GM23338 (cell line): ENCODE measurements around the gene PCP4. TPM values are rescaled to one million over a fixed set of nuclear protein-coding genes. Genes with fewer than 3 reads are reported as not detected.
A peak's percentile ranks its signal among the peaks of the same experiment; 100 is the strongest.

Experiments used
- ATAC-seq: fragments of 200-7000 bp; cut with Tn5 transposase; 3 replicates; pipeline ENCODE4 v1.9.1; 2020
- DNase-seq: peaks from one replicate; pipeline ENCODE4 v3.0.0-alpha.2; 2015; ENCODE audit warnings: low spot score
- H2AFZ ChIP-seq: fragments of 200-600 bp; sonication (generic); 2 replicates; pipeline ENCODE4 v1.8.0; 2016; ENCODE audit warnings: antibody characterized with exemption, mild to moderate bottlenecking, moderate library complexity
- H3F3A ChIP-seq: fragments of 200-600 bp; sonication (generic); replicated peaks from 2 replicates; pipeline ENCODE4 v1.8.0; 2017; ENCODE audit warnings: antibody characterized with exemption, mixed run types, low read depth
- H3K27ac ChIP-seq: fragments of 200-600 bp; sonication (generic); 2 replicates; pipeline ENCODE4 v1.6.1; 2016; ENCODE audit warnings: low read depth
- H3K27me3 ChIP-seq: fragments of 200-600 bp; sonication (generic); 2 replicates; pipeline ENCODE4 v1.8.0; 2016; ENCODE audit warnings: mild to moderate bottlenecking, mixed run types, moderate library complexity; ENCODE audit not compliant: insufficient read depth
- H3K36me3 ChIP-seq: fragments of 200-600 bp; sonication (generic); 2 replicates; pipeline ENCODE4 v1.8.0; 2016; ENCODE audit warnings: mild to moderate bottlenecking; ENCODE audit not compliant: insufficient read depth
- H3K4me1 ChIP-seq: fragments of 200-600 bp; sonication (generic); 2 replicates; pipeline ENCODE4 v1.8.0; 2016; ENCODE audit warnings: mild to moderate bottlenecking, moderate library complexity; ENCODE audit not compliant: insufficient read depth
- H3K4me2 ChIP-seq: fragments of 200-600 bp; sonication (generic); 2 replicates; pipeline ENCODE4 v1.7.1; 2017; ENCODE audit warnings: mixed run types
- H3K4me3 ChIP-seq: fragments of 200-600 bp; sonication (generic); 2 replicates; pipeline ENCODE4 v1.6.1; 2016; ENCODE audit warnings: mixed run types
- H3K79me2 ChIP-seq: fragments of 200-600 bp; sonication (generic); replicated peaks from 2 replicates; pipeline ENCODE4 v1.8.0; 2017; ENCODE audit warnings: mild to moderate bottlenecking; ENCODE audit not compliant: insufficient read depth
- H3K9me2 ChIP-seq: fragments of 200-600 bp; sonication (generic); 2 replicates; pipeline ENCODE4 v1.8.0; 2017; ENCODE audit not compliant: insufficient read depth
- H4K20me1 ChIP-seq: fragments of 200-600 bp; sonication (generic); replicated peaks from 2 replicates; pipeline ENCODE4 v1.8.0; 2017; ENCODE audit warnings: mild to moderate bottlenecking; ENCODE audit not compliant: insufficient read depth
- H3K27ac Mint-ChIP-seq: 2 replicates; pipeline ENCODE4 v1.8.0; 2020; ENCODE audit warnings: inconsistent platforms, mild to moderate bottlenecking, moderate library complexity, mixed read lengths
- H3K27me3 Mint-ChIP-seq: 3 replicates; pipeline ENCODE4 v1.8.0; 2022; ENCODE audit warnings: low read depth, mild to moderate bottlenecking, moderate library complexity, mixed read lengths, inconsistent platforms; ENCODE audit not compliant: insufficient read depth, poor library complexity
- H3K36me3 Mint-ChIP-seq: 3 replicates; pipeline ENCODE4 v1.8.0; 2021; ENCODE audit warnings: low read depth, mild to moderate bottlenecking, inconsistent platforms, moderate library complexity, mixed read lengths
- H3K4me1 Mint-ChIP-seq: 3 replicates; pipeline ENCODE4 v1.8.0; 2020; ENCODE audit warnings: mild to moderate bottlenecking, inconsistent platforms, mixed read lengths
- H3K4me3 Mint-ChIP-seq: 3 replicates; pipeline ENCODE4 v1.8.0; 2021; ENCODE audit warnings: moderate library complexity, mild to moderate bottlenecking, inconsistent platforms, mixed read lengths
- H3K9me3 Mint-ChIP-seq: 3 replicates; pipeline ENCODE4 v1.8.0; 2020; ENCODE audit warnings: moderate library complexity, mild to moderate bottlenecking, inconsistent platforms, mixed read lengths
- CREB1 ChIP-seq: fragments of 250-450 bp; sonication (Bioruptor Pico); IDR thresholded peaks from 2 replicates; pipeline ENCODE4 v1.5.0; 2020; ENCODE audit warnings: low read depth, mild to moderate bottlenecking, moderate library complexity
- CTCF ChIP-seq, 2 experiments: fragments of 200-600 bp in 1 of 2; sonication (generic) in 1 of 2; conservative IDR thresholded peaks; 2 replicates each; pipeline versions ENCODE4 v1.5.1 to v1.6.1; 2016 to 2017; ENCODE audit warnings: antibody characterized with exemption in 2 of 2, low read depth in 2 of 2, mild to moderate bottlenecking in 2 of 2, moderate library complexity in 1 of 2
- EZH2 ChIP-seq: fragments of 200-600 bp; sonication (generic); IDR thresholded peaks from one replicate; pipeline ENCODE4 v1.8.0; 2017; ENCODE audit warnings: antibody characterized with exemption, mild to moderate bottlenecking, low read depth; ENCODE audit not compliant: unreplicated experiment
- EZH2phosphoT487 ChIP-seq: fragments of 200-600 bp; sonication (generic); IDR thresholded peaks from one replicate; pipeline ENCODE4 v1.8.1; 2018; ENCODE audit warnings: antibody characterized with exemption; ENCODE audit not compliant: unreplicated experiment
- NANOG ChIP-seq: IDR thresholded peaks from 2 replicates; pipeline ENCODE4 v1.6.1; 2016; ENCODE audit warnings: antibody characterized with exemption, borderline replicate concordance
- POLR2AphosphoS5 ChIP-seq: IDR thresholded peaks from 2 replicates; pipeline ENCODE4 v1.6.1; 2016; ENCODE audit warnings: antibody characterized with exemption, low read depth
- ZNF114 ChIP-seq: fragments of 250-450 bp; sonication (Bioruptor Pico); IDR thresholded peaks from 2 replicates; pipeline ENCODE4 v1.5.0; 2020; ENCODE audit warnings: mild to moderate bottlenecking, moderate library complexity
- long read RNA-seq: library from polyadenylated mRNA; unstranded; transcript quantifications from one replicate; pipeline ENCODE4 v2.0.0, GENCODE V29; 2020; ENCODE audit not compliant: unreplicated experiment
- polyA plus RNA-seq: library from polyadenylated mRNA; unstranded; fragments of >200 nt; fragmentation: Nextera tagmentation; extraction: Ambion mirVana; gene quantifications from 2 replicates; pipeline ENCODE4 v1.2.1, GENCODE V29; 2016
- total RNA-seq: library from RNA; depleted of rRNA; stranded (reverse); fragments of >200 nt; shearing (Covaris generic); gene quantifications from 2 replicates; pipeline ENCODE4 v1.2.3, GENCODE V29; 2014; rRNA removed
- TF ChIP-seq, protein P1 (sequence below): IDR thresholded peaks from 2 replicates; pipeline ENCODE4 v1.6.1; 2016; ENCODE audit warnings: antibody characterized with exemption
- TF ChIP-seq, protein P2 (sequence below): fragments of 250-450 bp; sonication (Bioruptor Pico); IDR thresholded peaks from 2 replicates; pipeline ENCODE4 v1.5.0; 2020; ENCODE audit warnings: mild to moderate bottlenecking, moderate library complexity

PCP4 gene
- 1.6 TPM in 1 of 2 replicates, not detected in the other for total RNA-seq
- 6.3 and 7.3 TPM in 2 replicates for polyA plus RNA-seq
- long read RNA-seq = 0 reads

GRCh38 chr21:39867198-39867650 is at the start of gene PCP4:
TSS of gene PCP4 (plus strand) at chr21:39867438. CDS start at chr21:39867502, 64 bp downstream.
- Mint-ChIP-seq H3K9me3 (no peaks in the 10 kb centered on the region; the same call in 2 of the 3 replicates), H3K4me3 (peak within 1 kb of the TSS; percentile 5; the same call in 2 of the 3 replicates), H3K27me3 (peaks cover 4% of the 10 kb centered on the region), H3K27ac (no peak within 1 kb of the TSS), H3K4me1 (peaks cover 9% of the 10 kb centered on the region), H3K36me3 (no peaks in the 10 kb centered on the region; the same call in 2 of the 3 replicates)
- H3K4me3 ChIP-seq = no peak within 1 kb of the TSS
- no peaks in the 10 kb centered on the region for H3K9me2 ChIP-seq
- no peak within 1 kb of the TSS for H3K4me2 ChIP-seq
- H3K27me3 ChIP-seq = no peaks in the 10 kb centered on the region
- TF ChIP-seq EZH2phosphoT487 = no peak
- TF ChIP-seq, protein P1, sequence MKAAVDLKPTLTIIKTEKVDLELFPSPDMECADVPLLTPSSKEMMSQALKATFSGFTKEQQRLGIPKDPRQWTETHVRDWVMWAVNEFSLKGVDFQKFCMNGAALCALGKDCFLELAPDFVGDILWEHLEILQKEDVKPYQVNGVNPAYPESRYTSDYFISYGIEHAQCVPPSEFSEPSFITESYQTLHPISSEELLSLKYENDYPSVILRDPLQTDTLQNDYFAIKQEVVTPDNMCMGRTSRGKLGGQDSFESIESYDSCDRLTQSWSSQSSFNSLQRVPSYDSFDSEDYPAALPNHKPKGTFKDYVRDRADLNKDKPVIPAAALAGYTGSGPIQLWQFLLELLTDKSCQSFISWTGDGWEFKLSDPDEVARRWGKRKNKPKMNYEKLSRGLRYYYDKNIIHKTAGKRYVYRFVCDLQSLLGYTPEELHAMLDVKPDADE = no peak
- peak; percentile 88 to 92 for TF ChIP-seq CTCF (conservative IDR thresholded peaks at IDR 0.05; ENCODE audit: low read depth in 2 of 2)
- no peak for TF ChIP-seq NANOG
- TF ChIP-seq ZNF114 (CRISPR knock-in tag) = no peak
- TF ChIP-seq, protein P2, sequence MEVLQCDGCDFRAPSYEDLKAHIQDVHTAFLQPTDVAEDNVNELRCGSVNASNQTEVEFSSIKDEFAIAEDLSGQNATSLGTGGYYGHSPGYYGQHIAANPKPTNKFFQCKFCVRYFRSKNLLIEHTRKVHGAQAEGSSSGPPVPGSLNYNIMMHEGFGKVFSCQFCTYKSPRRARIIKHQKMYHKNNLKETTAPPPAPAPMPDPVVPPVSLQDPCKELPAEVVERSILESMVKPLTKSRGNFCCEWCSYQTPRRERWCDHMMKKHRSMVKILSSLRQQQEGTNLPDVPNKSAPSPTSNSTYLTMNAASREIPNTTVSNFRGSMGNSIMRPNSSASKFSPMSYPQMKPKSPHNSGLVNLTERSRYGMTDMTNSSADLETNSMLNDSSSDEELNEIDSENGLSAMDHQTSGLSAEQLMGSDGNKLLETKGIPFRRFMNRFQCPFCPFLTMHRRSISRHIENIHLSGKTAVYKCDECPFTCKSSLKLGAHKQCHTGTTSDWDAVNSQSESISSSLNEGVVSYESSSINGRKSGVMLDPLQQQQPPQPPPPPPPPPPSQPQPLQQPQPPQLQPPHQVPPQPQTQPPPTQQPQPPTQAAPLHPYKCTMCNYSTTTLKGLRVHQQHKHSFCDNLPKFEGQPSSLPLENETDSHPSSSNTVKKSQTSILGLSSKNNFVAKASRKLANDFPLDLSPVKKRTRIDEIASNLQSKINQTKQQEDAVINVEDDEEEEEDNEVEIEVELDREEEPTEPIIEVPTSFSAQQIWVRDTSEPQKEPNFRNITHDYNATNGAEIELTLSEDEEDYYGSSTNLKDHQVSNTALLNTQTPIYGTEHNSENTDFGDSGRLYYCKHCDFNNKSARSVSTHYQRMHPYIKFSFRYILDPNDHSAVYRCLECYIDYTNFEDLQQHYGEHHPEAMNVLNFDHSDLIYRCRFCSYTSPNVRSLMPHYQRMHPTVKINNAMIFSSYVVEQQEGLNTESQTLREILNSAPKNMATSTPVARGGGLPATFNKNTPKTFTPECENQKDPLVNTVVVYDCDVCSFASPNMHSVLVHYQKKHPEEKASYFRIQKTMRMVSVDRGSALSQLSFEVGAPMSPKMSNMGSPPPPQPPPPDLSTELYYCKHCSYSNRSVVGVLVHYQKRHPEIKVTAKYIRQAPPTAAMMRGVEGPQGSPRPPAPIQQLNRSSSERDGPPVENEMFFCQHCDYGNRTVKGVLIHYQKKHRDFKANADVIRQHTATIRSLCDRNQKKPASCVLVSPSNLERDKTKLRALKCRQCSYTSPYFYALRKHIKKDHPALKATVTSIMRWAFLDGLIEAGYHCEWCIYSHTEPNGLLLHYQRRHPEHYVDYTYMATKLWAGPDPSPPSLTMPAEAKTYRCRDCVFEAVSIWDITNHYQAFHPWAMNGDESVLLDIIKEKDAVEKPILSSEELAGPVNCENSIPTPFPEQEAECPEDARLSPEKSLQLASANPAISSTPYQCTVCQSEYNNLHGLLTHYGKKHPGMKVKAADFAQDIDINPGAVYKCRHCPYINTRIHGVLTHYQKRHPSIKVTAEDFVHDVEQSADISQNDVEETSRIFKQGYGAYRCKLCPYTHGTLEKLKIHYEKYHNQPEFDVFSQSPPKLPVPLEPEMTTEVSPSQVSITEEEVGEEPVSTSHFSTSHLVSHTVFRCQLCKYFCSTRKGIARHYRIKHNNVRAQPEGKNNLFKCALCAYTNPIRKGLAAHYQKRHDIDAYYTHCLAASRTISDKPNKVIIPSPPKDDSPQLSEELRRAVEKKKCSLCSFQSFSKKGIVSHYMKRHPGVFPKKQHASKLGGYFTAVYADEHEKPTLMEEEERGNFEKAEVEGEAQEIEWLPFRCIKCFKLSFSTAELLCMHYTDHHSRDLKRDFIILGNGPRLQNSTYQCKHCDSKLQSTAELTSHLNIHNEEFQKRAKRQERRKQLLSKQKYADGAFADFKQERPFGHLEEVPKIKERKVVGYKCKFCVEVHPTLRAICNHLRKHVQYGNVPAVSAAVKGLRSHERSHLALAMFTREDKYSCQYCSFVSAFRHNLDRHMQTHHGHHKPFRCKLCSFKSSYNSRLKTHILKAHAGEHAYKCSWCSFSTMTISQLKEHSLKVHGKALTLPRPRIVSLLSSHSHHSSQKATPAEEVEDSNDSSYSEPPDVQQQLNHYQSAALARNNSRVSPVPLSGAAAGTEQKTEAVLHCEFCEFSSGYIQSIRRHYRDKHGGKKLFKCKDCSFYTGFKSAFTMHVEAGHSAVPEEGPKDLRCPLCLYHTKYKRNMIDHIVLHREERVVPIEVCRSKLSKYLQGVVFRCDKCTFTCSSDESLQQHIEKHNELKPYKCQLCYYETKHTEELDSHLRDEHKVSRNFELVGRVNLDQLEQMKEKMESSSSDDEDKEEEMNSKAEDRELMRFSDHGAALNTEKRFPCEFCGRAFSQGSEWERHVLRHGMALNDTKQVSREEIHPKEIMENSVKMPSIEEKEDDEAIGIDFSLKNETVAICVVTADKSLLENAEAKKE (CRISPR knock-in tag) = no peak
- TF ChIP-seq EZH2 = no peak
- no peak for TF ChIP-seq POLR2AphosphoS5
- TF ChIP-seq CREB1 (CRISPR knock-in tag) = peak; percentile 66; the same call in 1 of the 2 replicates
- H3K79me2 ChIP-seq = no peaks in the 10 kb centered on the region
- no peaks in the 10 kb centered on the region for H3K36me3 ChIP-seq
- no peaks in the 10 kb centered on the region for H4K20me1 ChIP-seq
- DNase-seq (peak; percentile 96), ATAC-seq (peak; percentile 100)
- no peaks in the 10 kb centered on the region for H3F3A ChIP-seq
- no peak within 1 kb of the TSS for H3K27ac ChIP-seq
- peak within 1 kb of the TSS; percentile 63; the same call in 1 of the 2 replicates for H2AFZ ChIP-seq
- H3K4me1 ChIP-seq = peaks cover 6% of the 10 kb centered on the region
